AG10803 (cell line): ENCODE results near the gene MRPL11.
"Not testable (repeated sequence)": the region's sequence is repeated elsewhere in the genome, so short reads cannot be mapped to it uniquely, and the experiment has no call there.

Source experiments
- DNase-seq: peaks from one replicate; pipeline ENCODE4 v3.0.0; 2010; ENCODE audit warnings: low read depth
- H3K4me3 ChIP-seq: 2 replicates; pipeline ENCODE4 v1.5.1; 2011; ENCODE audit warnings: mild to moderate bottlenecking, low read length, control low read depth
- CTCF ChIP-seq: conservative IDR thresholded peaks from 2 replicates; pipeline ENCODE4 v1.5.1; 2011; ENCODE audit warnings: mild to moderate bottlenecking, low read length, control low read depth, inconsistent platforms

Gene MRPL11

GRCh38 chr11:66443602-66444001, 5.0 kb upstream of the MRPL11 start:
- no peak for TF ChIP-seq CTCF
- no peak overlapping the region for H3K4me3 ChIP-seq
- DNase-seq: peak; percentile 90

GRCh38 chr11:66440940-66441282, 2.3 kb upstream of the MRPL11 start:
- H3K4me3 ChIP-seq, DNase-seq: not testable (repeated sequence)

- not testable (repeated sequence) for DNase-seq, H3K4me3 ChIP-seq
Measured at GRCh38 chr11:66440101-66440939, 1.7 kb upstream of the MRPL11 start.

GRCh38 chr11:66437979-66438503, 607 bp downstream of the MRPL11 start:
- DNase-seq: no peak
- TF ChIP-seq CTCF: no peak
- peak overlapping the region; percentile 86 for H3K4me3 ChIP-seq

- no peak for DNase-seq
- TF ChIP-seq CTCF: no peak
- no peak overlapping the region for H3K4me3 ChIP-seq
Measured at GRCh38 chr11:66432597-66432996, 6.1 kb downstream of the MRPL11 start.

- not testable (repeated sequence) for DNase-seq
Measured at GRCh38 chr11:66431871-66432329, 6.7 kb downstream of the MRPL11 start.

GRCh38 chr11:66431287-66431686, 7.4 kb downstream of the MRPL11 start:
- DNase-seq, H3K4me3 ChIP-seq: not testable (repeated sequence)

More at GRCh38 chr11:66431871-66432329, 6.7 kb downstream of the MRPL11 start:
- not testable (repeated sequence) for H3K4me3 ChIP-seq

GRCh38 chr11:66429983-66430602, 8.6 kb downstream of the MRPL11 start:
- peak; percentile 68 for DNase-seq
- H3K4me3 ChIP-seq: no peak overlapping the region
- TF ChIP-seq CTCF: peak; percentile 88

- no peak for TF ChIP-seq CTCF
- no peak overlapping the region for H3K4me3 ChIP-seq
- no peak for DNase-seq
Measured at GRCh38 chr11:66428933-66429332, 9.7 kb downstream of the MRPL11 start.
